Bronchial smooth muscle cell (primary cell): ENCODE measurements around the gene SUMO4. TPM values are rescaled to one million over a fixed set of nuclear protein-coding genes. Genes with fewer than 3 reads are reported as not detected.

Experiments
- total RNA-seq: library from RNA; depleted of rRNA; stranded (reverse); fragments of >200 nt; gene quantifications from 2 replicates; pipeline ENCODE4 v1.2.1, GENCODE V29; 2014

SUMO4 gene
- total RNA-seq: 0.52 and 1.6 TPM in 2 replicates

DNA sequence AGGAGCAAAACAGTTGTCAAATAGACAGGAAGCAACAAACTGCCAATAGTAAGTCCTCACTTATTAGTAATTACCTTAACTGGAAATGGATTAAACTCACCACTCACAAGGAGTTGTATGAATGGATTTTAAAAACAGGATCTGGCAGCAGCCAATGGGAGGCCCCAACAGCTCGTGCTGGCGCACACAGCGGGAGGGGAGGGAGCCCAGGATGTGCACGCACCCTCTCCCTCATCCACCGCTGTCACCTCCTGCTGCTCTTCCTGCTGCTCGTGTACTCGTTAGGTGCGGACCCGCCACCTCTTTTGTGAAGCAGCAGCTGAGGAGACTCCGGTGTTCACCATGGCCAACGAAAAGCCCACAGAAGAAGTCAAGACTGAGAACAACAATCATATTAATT lies at the start of gene SUMO4:
TSS of gene SUMO4 (plus strand) at position 213 of the 400 bp plus-strand sequence. CDS start at position 343, 130 bp downstream.

Other genes starting within 250 kb of the SUMO4 start
- gene TAB2, start 82.5 kb upstream of the SUMO4 start, total RNA-seq: 9.5 and 14.0 TPM in 2 replicates
- 0.09 and 0.16 TPM in 2 replicates for gene ZC3H12D, start 84.8 kb downstream of the SUMO4 start, total RNA-seq
- gene PPIL4, start 145.8 kb downstream of the SUMO4 start, total RNA-seq: 23.5 and 32.5 TPM in 2 replicates
- gene GINM1, start 166.1 kb downstream of the SUMO4 start, total RNA-seq: 45.4 and 47.6 TPM in 2 replicates
- gene KATNA1, start 248.5 kb downstream of the SUMO4 start, total RNA-seq: 32.9 and 41.8 TPM in 2 replicates